GM18909 (cell line): ENCODE results near the gene PRSS23.
"Not testable (repeated sequence)": the region's sequence is repeated elsewhere in the genome, so short reads cannot be mapped to it uniquely, and the experiment has no call there.

Experiments used
- ATAC-seq: cut with Tn5 transposase; IDR thresholded peaks from one replicate; pipeline ENCODE4 v1.9.1; 2021; ENCODE audit warnings: mild to moderate bottlenecking; ENCODE audit not compliant: unreplicated experiment, poor library complexity

PRSS23 gene

DNA sequence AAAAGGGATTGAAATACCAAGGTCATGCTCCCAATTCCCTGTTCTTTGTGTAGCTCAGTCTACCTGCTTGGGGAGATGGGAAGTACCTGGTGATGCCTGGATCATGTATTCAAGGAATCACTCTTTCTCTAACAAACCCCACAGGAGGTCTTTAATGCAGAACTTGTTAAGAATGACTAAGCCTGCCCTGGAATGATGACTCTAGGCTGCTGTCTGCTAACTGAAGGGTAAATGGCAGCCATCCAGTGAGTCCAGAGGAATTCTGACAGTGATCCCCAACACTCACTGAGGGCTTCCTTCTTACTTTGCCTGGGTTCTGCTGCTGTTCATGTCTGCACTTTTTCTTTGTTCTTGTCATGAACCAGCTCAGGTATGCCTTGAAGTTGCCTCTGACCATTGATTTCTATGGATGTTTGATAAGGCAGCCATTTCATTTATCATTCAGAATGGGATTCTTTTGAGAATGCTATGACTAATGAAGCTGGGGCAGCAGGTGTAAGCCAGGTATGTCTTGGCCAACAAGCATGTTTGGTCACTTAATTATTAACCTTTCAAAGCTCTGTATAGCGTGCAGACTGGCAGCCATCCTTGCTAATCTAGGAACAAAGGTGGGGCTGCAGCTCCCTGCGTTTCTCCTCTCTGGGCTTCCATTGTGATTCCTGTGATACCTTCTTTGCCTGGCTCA, 11.4 kb downstream of the PRSS23 start:
- ATAC-seq: no peak

- no peak for ATAC-seq
These were observed 12.0 kb downstream of the PRSS23 start for GRCh38 chr11:86812322-86812670.

- ATAC-seq: no peak
These were observed 12.6 kb downstream of the PRSS23 start for GRCh38 chr11:86812981-86813380.

DNA sequence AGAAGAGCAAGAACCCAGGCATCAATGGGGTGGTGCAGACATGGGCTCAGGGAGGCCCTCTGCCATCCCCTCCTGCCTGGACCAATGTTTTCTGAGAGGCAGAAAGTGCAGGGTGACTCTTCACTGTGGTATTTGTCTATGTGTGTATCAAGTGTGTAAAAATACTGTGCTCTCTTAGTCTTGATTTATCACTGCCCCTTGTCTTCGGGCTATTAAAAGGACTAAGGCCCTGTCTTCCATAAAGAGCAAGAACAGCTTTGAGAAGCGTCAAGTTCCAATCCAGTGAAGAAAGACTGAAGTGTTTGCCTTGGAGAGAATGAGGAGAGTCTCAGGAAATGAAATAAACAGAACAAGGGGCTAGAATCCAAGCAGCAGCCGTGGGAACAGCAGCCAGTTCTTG, 14.4 kb downstream of the PRSS23 start:
- no peak for ATAC-seq

- ATAC-seq: no peak
These were observed 15.4 kb downstream of the PRSS23 start for GRCh38 chr11:86815726-86816125.

- ATAC-seq: no peak
These were observed 15.9 kb downstream of the PRSS23 start for GRCh38 chr11:86816251-86816726.

GRCh38 chr11:86818462-86819192, 18.3 kb downstream of the PRSS23 start:
- ATAC-seq: peak; percentile 69

- not testable (repeated sequence) for ATAC-seq
These were observed 23.8 kb downstream of the PRSS23 start for GRCh38 chr11:86824139-86824538.

DNA sequence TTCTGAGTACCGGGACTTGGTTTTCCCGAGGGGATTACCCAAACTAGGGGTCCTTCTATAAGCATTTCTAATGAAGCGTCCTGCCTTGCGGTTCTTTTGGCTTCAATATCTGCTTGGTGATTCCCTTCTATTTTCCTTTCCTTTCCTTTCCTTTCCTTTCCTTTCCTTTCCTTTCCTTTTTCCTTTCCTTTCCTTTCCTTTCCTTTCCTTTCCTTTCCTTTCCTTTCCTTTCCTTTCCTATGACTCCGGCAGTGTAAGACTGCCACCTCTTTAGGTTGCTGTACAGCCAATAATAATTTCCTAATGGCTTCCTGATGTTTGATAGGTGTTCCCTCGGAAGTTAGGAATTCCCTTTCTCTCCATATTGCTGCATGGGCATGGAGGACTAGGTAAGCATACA, 34.0 kb downstream of the PRSS23 start:
- not testable (repeated sequence) for ATAC-seq

GRCh38 chr11:86844762-86845508, 44.6 kb downstream of the PRSS23 start:
- ATAC-seq: not testable (repeated sequence)

DNA sequence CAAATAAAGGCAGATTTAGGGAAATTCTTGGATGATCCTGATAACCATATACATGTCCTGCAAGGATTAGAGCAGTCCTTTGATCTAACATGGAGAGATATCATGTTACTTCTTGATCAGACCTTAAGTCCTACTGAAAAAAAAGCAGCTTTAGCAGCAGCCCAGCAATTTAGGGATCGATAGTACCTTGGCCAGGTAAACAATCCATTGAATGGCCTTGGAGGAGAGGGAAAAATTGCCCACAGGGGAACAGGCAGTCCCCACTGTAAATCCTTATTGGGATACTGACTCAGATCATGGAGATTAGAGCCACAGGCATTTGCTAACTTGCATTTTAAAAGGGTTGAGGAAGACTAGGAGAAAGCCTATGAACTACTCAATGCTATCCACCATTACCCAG, 47.8 kb downstream of the PRSS23 start:
- ATAC-seq: no peak

GRCh38 chr11:86849679-86850078, 49.3 kb downstream of the PRSS23 start:
- no peak for ATAC-seq
